Airway epithelial cell (primary cell): Measurements from ENCODE around the gene CDH12. TPM values are rescaled to one million over a fixed set of nuclear protein-coding genes. Genes with fewer than 3 reads are reported as not detected.

ENCODE experiments used
- total RNA-seq: library from RNA; depleted of rRNA; stranded (reverse); fragments of >200 nt; gene quantifications from 2 replicates; pipeline ENCODE4 v1.2.3, GENCODE V29; 2015

CDH12 gene
- total RNA-seq, result not detected in 2 replicates

GRCh38 chr5:22852807-22853660 is at the start of gene CDH12:
Gene CDH12 (minus strand): TSS chr5:22853344.

